OCI-M1 (cell line): ENCODE measurements around the gene ASB2.

Experiments
- DNase-seq: peaks from one replicate; lab custom pipeline; 2025; lab: John Stamatoyannopoulos, UW

The ASB2 gene

DNA sequence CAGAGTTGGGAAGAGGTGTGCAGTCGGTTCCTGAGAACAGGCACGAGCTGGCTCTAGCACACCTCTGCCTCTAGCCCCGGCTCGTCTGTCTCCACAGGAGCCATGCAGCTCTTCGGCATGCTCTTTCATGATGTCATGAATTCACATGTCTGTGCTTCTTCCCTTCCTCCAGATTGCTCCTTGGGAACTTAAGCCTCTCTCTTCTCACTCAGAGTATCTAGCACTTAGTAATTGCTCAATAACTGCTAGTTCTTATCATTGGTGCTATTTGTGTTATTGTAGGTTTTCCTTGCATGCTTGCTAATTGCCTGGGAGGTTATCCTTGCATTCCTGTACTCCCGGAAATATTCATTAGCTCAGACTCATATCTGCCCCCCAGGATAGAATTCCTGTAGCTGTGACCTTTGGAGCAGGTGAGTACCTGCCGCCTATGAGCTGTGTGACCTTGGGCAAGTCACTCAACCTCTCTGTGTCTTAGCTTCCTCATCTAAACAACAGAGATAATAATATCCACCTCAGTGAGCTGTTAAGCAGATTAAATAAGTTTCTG lies 29.8 kb downstream of the ASB2 start:
- no peak for DNase-seq

DNA sequence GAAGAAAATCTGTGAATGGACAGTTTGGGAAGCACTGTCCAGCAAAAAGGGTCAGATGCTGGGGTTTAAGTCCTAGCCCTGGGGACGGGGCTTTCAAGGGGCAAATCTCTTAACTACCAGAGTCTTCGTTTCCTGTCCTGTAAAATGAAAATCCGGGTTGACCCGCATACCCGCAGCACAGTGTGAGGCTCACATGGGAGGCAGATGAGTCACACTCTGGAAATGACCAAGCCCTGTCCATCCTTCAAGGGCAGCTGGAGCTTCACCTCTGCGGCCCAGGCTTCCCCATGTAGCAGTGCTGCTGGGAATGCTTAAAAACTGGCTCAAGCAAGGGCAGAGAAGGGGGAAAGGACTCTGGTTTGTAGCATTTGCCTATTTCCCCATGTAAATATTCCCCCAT lies 30.3 kb downstream of the ASB2 start:
- DNase-seq = no peak

DNA sequence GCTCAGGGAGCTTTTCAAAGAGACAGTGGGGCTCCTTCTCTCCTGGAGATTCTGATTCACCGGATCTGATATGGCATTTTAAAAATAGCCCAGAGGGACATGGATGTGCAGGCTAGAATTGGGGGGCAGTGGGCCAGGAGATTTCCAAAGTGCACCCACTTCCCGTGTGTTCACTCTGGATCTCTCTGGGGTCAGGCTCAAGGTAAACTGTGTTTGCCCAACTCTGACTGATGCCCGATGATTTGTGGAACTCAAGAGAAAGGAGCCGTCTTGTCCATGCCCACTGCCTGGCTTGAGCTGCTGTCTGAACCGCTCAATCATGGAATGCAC lies 31.3 kb downstream of the ASB2 start:
- no peak for DNase-seq

DNA sequence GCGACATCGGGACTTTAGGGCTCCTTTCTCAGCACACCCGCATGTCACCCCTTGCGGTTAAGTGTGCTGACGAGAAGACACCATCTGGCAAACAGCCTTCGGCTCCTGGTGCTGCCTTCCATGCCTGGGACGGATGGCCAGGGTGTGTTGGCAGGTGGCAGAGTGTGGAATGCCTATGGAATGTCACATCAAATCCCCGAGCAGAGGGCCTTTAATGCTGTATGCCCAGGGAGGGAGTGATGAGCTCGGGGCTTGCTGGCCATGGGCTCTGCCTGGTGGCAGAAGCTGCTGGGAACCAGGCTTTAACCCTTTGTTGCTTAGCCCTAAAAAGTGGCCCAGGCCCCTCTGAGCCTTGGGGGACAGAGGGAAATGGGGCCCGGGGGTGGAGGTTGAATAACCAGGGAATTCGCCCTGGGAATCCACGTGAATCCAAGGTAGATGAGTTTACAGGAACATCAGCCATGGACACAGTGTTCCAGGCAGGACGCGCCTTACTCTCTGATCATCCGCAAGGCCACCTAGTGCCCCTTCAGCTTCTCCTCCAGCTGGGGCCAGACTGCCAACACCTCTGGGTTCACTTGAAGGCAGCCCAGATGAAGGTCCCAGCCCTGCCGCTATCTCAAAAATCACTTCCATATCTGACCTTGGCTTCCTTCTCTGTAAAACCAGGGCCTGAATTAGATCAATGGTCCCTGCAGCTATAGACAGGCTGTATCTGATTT lies 31.9 kb downstream of the ASB2 start:
- DNase-seq = no peak

DNA sequence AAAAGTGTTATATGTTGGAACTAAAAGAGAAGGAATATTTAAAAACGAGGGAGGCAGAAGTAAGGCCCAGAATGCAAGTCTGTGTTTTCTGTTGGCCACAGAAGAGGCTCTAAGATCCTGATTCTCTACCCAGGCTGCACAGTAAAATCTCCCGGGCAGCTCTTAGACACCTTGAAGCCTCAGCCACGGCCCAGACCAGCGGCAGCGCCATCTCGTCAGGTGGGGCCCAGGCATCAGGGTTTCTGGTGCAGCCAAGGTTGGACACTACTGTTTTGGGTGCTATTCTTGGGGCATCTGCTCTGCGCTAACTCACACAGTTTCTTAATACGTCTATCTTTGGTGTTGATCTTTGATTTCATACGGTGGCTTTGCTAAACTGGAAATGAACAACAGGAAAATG lies 32.4 kb downstream of the ASB2 start:
- DNase-seq = no peak

- no peak for DNase-seq
These were observed 33.3 kb downstream of the ASB2 start for GRCh38 chr14:93943052-93943451.

DNA sequence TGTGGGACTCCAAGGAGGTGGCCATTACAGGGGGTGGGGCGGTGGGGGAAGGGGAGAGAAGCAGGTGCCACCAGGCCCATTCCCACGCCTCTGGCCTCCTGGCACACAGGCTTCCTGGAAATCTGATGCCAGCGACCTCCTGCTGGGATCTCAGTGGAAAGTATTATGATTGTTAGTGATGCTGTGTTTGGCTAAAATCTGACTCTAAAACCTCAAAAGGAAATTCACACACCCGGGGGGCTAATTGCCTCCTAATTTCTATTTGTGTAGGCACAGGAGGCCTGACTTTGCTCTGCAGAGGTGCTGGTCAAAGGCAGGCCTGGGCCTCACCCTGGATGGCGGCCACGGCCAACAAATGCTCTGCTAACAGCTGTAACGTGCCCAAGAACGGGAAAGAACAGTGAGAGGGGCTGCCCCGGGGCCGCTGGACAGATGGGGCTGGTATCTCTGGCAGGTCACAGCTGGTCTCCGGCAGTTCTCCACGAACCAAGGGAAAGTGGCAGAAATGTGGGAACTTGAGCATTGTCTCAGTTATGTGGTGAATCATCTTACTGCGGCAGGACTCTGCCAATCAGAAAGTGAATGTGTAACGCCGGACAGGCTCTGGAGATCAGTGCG lies 35.0 kb downstream of the ASB2 start:
- DNase-seq = no peak

DNA sequence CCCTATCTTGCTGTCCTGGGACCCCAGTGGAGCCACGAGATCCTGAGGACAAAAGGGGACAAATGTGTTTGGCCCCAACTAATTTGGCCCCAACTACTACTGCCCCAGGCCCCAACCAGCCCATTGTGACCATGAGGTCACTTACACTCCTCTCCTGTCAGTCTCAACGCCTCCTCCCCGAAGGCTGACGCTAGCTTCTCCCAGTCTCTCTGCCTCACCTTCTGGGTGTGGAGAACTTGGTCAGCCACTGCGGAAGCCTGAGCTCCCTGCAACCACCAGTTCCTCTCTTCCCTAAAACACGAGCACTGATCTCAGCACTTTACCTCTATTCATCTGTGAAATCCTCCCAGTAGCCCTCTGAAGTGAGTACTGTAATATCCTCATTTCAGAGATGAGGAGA lies 35.9 kb downstream of the ASB2 start:
- no peak for DNase-seq

DNA sequence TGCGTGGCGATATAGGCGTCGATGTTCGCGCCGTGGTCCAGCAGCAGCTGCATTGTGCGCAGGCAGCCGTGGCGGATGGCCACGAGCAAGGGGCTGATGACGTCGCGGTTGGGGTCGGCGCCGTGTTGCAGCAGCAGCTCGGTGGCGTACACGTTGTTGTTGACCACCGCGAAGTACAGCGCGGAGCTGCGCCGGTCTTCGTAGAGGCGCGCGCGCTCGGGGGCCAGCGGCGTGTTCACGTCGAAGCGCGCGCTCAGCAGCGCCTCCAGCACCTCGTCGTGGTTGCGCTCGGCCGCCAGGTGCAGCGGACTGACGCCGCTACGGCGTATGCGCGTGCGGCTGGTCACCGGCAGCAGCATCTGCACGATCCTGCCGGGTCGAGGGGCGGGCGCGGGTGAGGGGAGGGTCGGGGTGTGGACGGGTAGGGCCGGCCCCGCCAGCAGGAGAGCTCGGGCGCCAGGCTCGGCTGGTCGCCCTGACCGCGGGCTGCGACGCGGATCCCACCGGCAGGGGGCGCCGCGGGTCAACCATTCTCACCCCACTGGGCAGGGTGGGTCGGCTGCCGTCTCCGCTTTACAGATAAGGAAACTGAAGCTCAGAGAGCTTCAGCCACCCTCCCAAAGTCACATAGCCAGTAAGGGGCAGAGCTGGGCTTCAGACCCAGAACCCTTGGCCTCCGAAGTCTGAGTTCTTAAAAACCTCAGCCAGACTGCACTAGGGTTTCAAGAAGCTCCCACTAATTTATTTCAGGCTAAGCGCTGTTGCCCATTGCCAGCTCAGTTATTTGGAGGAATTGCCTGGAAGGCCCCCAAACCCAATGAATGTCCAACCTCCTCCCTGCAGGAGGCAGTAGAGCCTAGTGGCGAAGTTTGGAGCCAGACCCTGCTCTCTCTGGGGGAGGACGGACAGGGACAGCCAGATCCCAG lies 36.8 kb downstream of the ASB2 start:
- DNase-seq = peak; percentile 69

GRCh38 chr14:93938751-93939303 lies 37.5 kb downstream of the ASB2 start:
- no peak for DNase-seq

DNA sequence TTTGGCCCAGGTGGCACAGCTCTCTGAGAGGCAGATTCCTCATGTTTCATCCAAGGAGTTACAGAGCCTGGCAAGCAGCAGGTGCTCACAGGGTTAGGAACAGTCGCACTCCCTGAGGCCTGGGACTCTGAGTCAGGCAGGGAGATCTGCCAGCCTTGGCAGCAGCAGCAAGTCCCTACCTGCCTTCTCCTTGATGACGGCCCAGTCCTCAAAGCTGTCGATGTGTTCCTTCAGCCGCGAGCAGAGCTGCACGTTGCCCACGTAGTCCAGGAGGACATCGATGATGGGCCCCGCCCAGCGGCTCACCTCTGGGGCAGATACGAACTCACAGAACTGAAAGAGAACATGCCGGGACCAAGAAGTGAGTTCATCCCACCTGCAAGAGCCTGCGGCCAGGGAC lies 38.9 kb downstream of the ASB2 start:
- DNase-seq = no peak

- no peak for DNase-seq
These were observed 39.4 kb downstream of the ASB2 start for GRCh38 chr14:93936926-93937325.

GRCh38 chr14:93936245-93936644 lies 40.1 kb downstream of the ASB2 start:
- peak; percentile 45 for DNase-seq

DNA sequence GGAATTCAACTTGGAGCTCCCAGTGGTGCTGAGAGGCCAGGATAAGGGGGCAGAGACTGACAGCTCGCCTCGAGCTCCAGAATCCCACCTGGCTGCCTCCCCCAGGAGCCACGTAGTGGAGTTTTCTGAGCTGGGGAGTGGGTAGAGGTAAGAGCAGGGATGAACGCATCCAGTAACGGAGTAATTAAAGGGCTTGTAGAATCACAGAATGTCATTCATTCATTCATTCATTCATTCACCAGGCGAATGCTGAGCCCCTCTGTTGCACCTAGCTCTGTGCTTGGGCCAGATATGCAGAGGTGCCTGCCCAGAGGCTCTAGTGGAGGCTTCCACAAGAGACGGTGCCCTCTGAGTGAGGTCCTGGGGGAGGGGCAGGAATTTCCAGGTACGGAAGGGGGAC lies 41.2 kb downstream of the ASB2 start:
- no peak for DNase-seq

GRCh38 chr14:93932642-93933041 lies 43.7 kb downstream of the ASB2 start:
- DNase-seq = no peak

GRCh38 chr14:93930989-93931307 lies 45.4 kb downstream of the ASB2 start:
- no peak for DNase-seq

DNA sequence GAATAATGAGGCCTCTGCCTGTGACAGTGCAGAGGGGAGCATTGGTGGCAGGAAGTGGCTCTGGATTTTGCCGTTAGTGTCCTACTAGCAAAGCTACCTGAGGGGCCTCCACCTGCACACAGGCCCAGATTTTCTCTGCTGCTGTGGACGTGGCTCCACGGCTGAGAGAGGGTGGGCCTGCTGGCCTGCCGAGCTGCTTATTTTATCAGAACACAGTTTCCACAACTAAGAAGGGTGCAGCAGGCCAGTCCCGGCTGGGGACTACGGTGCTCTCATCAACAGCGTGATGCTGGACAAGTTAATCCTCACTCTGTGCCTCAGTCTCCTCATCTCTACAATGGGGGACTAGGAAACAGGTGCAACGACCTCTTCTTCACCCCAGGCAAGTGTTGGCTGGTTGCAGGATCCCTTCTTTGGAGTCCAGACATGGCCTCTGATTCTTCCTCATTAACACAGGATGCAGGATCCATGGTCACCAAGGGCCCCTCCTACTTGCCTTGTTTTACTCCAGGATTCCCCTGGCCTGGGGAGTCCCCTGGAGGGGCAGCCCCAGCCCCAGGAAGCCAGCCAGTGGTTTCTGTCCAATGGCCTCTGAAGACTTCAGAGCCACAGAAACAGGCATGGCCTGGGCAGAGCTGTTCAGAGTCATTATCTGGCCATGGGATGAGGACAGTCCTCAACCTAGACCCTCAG lies 45.9 kb downstream of the ASB2 start:
- DNase-seq = no peak

DNA sequence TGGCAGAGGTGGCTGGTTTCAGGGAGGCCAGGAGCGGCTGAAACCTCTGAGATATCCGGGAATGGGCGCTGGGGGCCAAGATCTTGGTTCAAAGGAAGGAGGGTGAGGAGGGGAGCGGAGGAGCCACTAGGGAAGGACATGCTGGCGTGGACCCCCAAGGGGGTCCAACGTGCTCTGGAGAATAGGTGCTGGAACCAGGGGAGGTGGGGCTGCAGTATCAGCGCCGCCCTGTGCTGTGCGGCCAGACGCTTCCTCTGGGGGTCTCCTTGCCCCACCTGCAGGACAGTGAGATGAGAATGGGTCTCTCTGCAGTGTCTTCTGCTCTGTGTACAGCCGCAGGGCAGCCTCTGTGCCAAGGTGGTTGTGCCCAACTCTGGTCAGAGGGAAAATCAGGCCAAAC lies 46.7 kb downstream of the ASB2 start:
- no peak for DNase-seq

DNA sequence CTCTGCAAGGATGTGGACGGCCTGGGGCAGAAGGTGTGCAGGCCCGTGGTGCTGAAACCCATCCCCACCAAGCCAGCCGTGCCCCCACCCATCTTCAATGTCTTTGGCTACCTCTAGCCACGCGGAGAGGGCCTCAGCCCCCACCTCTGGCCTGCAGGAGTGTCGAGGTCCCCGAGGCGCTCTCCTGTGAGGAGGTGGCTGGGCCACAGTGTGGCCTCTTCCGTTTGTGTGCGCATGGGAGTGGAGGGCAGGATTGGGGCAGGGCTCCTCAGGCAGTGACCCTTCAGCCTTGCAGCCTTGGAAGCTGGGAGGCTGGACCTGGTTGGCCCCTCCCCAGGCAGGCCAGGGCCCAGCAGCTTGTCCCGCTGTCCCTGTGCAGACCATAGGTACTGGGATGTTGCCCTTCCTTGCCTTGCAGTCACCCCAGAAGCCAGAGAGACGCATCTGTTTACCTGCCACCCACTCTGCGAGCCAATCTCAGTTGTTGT lies 47.3 kb downstream of the ASB2 start:
- DNase-seq = no peak

DNA sequence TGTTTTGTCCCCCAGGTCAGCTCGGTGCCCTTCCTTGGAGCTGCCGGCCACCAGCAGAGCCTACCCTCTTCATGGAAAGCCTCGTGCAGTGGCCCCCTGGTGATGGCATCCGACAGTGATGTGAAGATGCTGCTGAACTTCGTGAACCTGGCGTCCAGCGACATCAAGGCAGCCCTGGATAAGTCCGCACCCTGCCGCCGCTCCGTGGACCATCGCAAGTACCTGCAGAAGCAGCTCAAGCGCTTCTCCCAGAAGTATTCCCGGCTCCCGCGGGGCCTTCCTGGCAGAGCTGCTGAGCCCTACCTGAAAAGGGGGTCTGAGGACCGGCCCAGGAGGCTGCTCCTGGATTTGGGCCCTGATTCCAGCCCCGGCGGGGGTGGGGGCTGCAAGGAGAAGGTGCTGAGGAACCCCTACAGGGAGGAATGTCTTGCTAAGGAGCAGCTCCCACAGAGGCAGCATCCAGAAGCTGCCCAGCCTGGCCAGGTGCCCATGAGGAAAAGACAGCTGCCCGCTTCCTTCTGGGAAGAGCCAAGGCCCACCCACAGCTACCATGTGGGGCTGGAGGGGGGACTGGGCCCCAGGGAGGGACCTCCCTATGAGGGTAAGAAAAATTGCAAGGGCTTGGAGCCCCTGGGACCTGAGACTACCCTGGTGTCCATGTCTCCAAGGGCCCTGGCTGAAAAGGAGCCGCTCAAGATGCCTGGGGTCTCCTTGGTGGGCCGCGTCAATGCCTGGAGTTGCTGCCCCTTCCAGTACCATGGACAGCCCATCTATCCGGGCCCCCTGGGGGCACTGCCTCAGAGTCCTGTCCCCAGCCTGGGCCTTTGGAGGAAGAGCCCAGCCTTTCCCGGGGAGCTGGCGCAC lies 48.0 kb downstream of the ASB2 start:
- no peak for DNase-seq

- no peak for DNase-seq
These were observed 48.6 kb downstream of the ASB2 start for GRCh38 chr14:93927800-93928145.
